CD14-positive monocyte (primary cell): ENCODE data around the gene MSL1. TPM values are rescaled to one million over a fixed set of nuclear protein-coding genes. Genes with fewer than 3 reads are reported as not detected.

ENCODE experiments used
- DNase-seq, 3 donors: peaks; one replicate each; pipeline ENCODE4 v3.0.0-alpha.2; 2011 to 2022
- H2AFZ ChIP-seq: 2 replicates; pipeline ENCODE4 v1.6.0; 2012; ENCODE audit warnings: mild to moderate bottlenecking, low read depth, low read length, inconsistent platforms; ENCODE audit not compliant: insufficient read depth, poor library complexity, severe bottlenecking
- H3K27ac ChIP-seq, 2 donors: 1 replicate in 1 of 2; 2 replicates in 1 of 2; pipeline ENCODE4 v1.5.1; 2012 to 2013; ENCODE audit warnings: low read length in 2 of 2, control low read depth in 1 of 2, inconsistent platforms in 1 of 2, low read depth in 1 of 2, mild to moderate bottlenecking in 1 of 2
- H3K27me3 ChIP-seq, 2 donors: one replicate each; pipeline versions ENCODE4 v1.6.0 to v1.6.1; 2011 to 2013; ENCODE audit warnings: low read length in 2 of 2; ENCODE audit not compliant: control insufficient read depth in 2 of 2, insufficient read depth in 2 of 2
- H3K36me3 ChIP-seq, 2 donors: replicated peaks in 1 of 2; 1 replicate in 1 of 2; 2 replicates in 1 of 2; pipeline versions ENCODE4 v1.5.1 to v1.6.1; 2012 to 2013; ENCODE audit warnings: low read length in 2 of 2, control low read depth in 1 of 2, inconsistent platforms in 1 of 2, mild to moderate bottlenecking in 1 of 2; ENCODE audit not compliant: insufficient read depth in 2 of 2, control insufficient read depth in 1 of 2
- H3K4me1 ChIP-seq, 2 donors: 1 replicate in 1 of 2; 2 replicates in 1 of 2; pipeline versions ENCODE4 v1.5.1 to v1.6.1; 2012 to 2013; ENCODE audit warnings: low read length in 2 of 2, control low read depth in 1 of 2, inconsistent platforms in 1 of 2, mild to moderate bottlenecking in 1 of 2, moderate library complexity in 1 of 2; ENCODE audit not compliant: insufficient read depth in 2 of 2, control insufficient read depth in 1 of 2
- H3K4me2 ChIP-seq: replicated peaks from 2 replicates; pipeline ENCODE3; 2012; ENCODE audit warnings: low read length, moderate library complexity, mild to moderate bottlenecking; ENCODE audit not compliant: poor library complexity, severe bottlenecking; ENCODE audit errors: extremely low read depth
- H3K4me3 ChIP-seq, 3 experiments: fragments of 200-600 bp in 1 of 3; sonication (generic) in 1 of 3; replicated peaks in 1 of 3; 1 replicate in 2 of 3; 2 replicates in 1 of 3; pipeline ENCODE4 v1.5.1; 2011 to 2013; ENCODE audit warnings: low read length in 3 of 3, mild to moderate bottlenecking in 3 of 3, control low read depth in 2 of 3, low read depth in 2 of 3, inconsistent platforms in 1 of 3, moderate library complexity in 1 of 3
- H3K79me2 ChIP-seq: 2 replicates; pipeline ENCODE4 v1.6.0; 2012; ENCODE audit warnings: mild to moderate bottlenecking, control low read depth, inconsistent platforms, low read length, moderate library complexity; ENCODE audit not compliant: insufficient read depth
- H3K9ac ChIP-seq: 2 replicates; pipeline ENCODE4 v1.6.0; 2017; ENCODE audit warnings: low read length, mild to moderate bottlenecking; ENCODE audit not compliant: insufficient read depth, poor library complexity, severe bottlenecking
- H3K9me3 ChIP-seq, 2 donors: replicated peaks in 1 of 2; 1 replicate in 1 of 2; 2 replicates in 1 of 2; pipeline versions ENCODE4 v1.5.1 to v1.6.1; 2012 to 2013; ENCODE audit warnings: low read length in 2 of 2, control low read depth in 1 of 2; ENCODE audit not compliant: control insufficient read depth in 1 of 2, insufficient read depth in 1 of 2
- H4K20me1 ChIP-seq: 2 replicates; pipeline ENCODE4 v1.6.0; 2012; ENCODE audit warnings: mild to moderate bottlenecking, low read length, control low read depth, moderate library complexity; ENCODE audit not compliant: insufficient read depth
- H3K27ac Mint-ChIP-seq, 7 donors: one replicate each; pipeline ENCODE4 v1.8.0; 2020; ENCODE audit warnings: mild to moderate bottlenecking in 7 of 7, mixed read lengths in 7 of 7, moderate library complexity in 6 of 7, inconsistent platforms in 2 of 7
- H3K27me3 Mint-ChIP-seq, 3 donors: one replicate each; pipeline ENCODE4 v1.8.0; 2021 to 2022; ENCODE audit warnings: low read depth in 3 of 3, mild to moderate bottlenecking in 3 of 3, mixed read lengths in 3 of 3, moderate library complexity in 3 of 3, inconsistent platforms in 1 of 3
- H3K36me3 Mint-ChIP-seq, 2 donors: one replicate each; pipeline ENCODE4 v1.8.0; 2020; ENCODE audit warnings: mixed read lengths in 2 of 2, inconsistent platforms in 1 of 2, mild to moderate bottlenecking in 1 of 2
- H3K4me1 Mint-ChIP-seq: one replicate; pipeline ENCODE4 v1.8.0; 2020; ENCODE audit warnings: mild to moderate bottlenecking, mixed read lengths
- H3K4me3 Mint-ChIP-seq, 2 donors: one replicate each; pipeline ENCODE4 v1.8.0; 2020; ENCODE audit warnings: mild to moderate bottlenecking in 2 of 2, mixed read lengths in 2 of 2, moderate library complexity in 1 of 2
- H3K9me3 Mint-ChIP-seq, 7 donors: one replicate each; pipeline ENCODE4 v1.8.0; 2020 to 2022; ENCODE audit warnings: mixed read lengths in 7 of 7, mild to moderate bottlenecking in 6 of 7, moderate library complexity in 6 of 7, inconsistent platforms in 2 of 7
- CTCF ChIP-seq: fragments of 200-600 bp; IDR thresholded peaks from one replicate; pipeline ENCODE4 v1.8.0; 2022; ENCODE audit warnings: antibody characterized with exemption, mild to moderate bottlenecking
- WGBS: methylation state at CpG from one replicate; pipeline ENCODE4 v1.1.5; 2013; ENCODE audit warnings: missing lambda C conversion rate; ENCODE audit not compliant: insufficient coverage; 5-methylcytosine and 5-hydroxymethylcytosine counted together
- intact Hi-C, 2 donors: fragments of 100-400 bp; cut with micrococcal nuclease; formaldehyde crosslinking; loops; one replicate each; pipeline versions ENCODE4 v1.15.0 to v1.15.1; 2023
- polyA plus RNA-seq, 3 donors: library from polyadenylated mRNA; depleted of rRNA in 1 of 3; unstranded in 2 of 3; stranded (reverse) in 1 of 3; fragments of 300-500 nt in 2 of 3; fragments of >200 nt in 1 of 3; fragmentation: Illumina TruSeq in 2 of 3; gene quantifications; 1 replicate in 2 of 3; 2 replicates in 1 of 3; pipeline ENCODE4 v1.2.3, GENCODE V29; 2012 to 2021

The MSL1 gene
- polyA plus RNA-seq, 3 donors = 10.0 to 89.2 (median 11.4) TPM

DNA sequence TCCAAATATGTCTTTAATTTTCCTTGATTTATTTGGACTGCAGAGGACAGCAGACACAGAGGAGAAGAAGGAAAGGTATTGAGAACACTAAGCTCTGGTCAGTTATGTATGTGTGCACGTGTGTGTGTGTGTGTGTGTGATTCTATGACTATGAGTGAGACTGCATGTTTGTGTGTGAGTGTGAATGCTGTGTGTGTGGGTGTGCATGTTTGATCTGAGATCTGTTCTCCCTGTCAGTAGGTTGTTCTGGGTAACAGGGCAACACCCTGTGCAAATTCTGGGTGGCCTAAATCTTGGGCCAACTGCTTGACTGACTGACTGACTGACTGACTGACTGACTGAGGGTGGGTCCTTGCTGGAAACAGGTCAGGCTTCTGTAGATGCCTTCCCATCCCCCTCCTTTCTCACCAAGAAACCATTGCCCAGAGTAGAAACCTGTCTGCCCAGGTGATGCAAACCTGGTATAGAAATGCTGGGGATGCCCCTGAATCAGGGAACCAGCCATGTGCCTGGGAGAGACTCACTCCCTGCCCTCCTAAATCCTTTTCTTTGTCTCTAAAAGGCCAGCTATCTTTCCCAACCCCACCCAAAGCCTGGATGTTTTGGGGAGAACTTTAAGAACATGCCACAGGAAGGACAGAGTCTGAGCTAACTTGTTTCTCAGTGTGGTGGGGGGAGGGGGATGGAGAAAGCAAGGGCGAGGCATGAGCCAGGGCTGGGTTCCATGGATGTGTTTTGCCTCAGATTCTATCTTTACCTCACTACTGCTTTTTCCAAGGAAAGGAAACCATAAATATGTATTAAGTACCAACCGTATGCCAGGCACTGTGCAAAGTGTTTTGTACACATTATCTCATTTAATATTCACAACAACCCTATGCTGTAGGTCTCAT is 16.9 kb upstream of the MSL1 start:
- Mint-ChIP-seq H3K9me3 (peaks cover 0 to 5% (median 0%) of the 10 kb centered on the region in 7 donors), H3K4me3 (no peak overlapping the region), H3K27ac (peak overlapping the region in 2 of 7 donors; percentile 7 to 18), H3K27me3 (peaks cover 0 to 12% (median 0%) of the 10 kb centered on the region in 3 donors), H3K36me3 (peaks cover 0 to 2% of the 10 kb centered on the region in 2 donors), H3K4me1 (peaks cover 81% of the 10 kb centered on the region)
- peaks cover 2% of the 10 kb centered on the region for H4K20me1 ChIP-seq
- H3K27me3 ChIP-seq = no peaks in the 10 kb centered on the region
- intact Hi-C loops = no loop called here
- WGBS = 88% methylated on average over 1 of the region's 3 CpGs
- no peak overlapping the region for H2AFZ ChIP-seq
- no peak for TF ChIP-seq CTCF
- H3K4me1 ChIP-seq = peaks cover 61 to 64% of the 10 kb centered on the region in 2 donors
- no peaks in the 10 kb centered on the region for H3K9me3 ChIP-seq
- no peak overlapping the region for H3K4me3 ChIP-seq
- H3K79me2 ChIP-seq = no peaks in the 10 kb centered on the region
- H3K9ac ChIP-seq = no peak overlapping the region
- no peak overlapping the region for H3K4me2 ChIP-seq
- H3K27ac ChIP-seq = no peak overlapping the region
- no peaks in the 10 kb centered on the region for H3K36me3 ChIP-seq
- DNase-seq = no peak

- Histone ChIP-seq H3K9ac (no peak overlapping the region), H3K4me1 (peaks cover 52 to 58% of the 10 kb centered on the region in 2 donors), H3K36me3 (no peaks in the 10 kb centered on the region), H3K79me2 (no peaks in the 10 kb centered on the region), H3K27me3 (no peaks in the 10 kb centered on the region), H3K4me2 (peak overlapping the region; percentile 67), H4K20me1 (no peaks in the 10 kb centered on the region), H2AFZ (no peak overlapping the region), H3K4me3 (peak overlapping the region in 1 of 3 experiments; percentile 61), H3K27ac (no peak overlapping the region), H3K9me3 (no peaks in the 10 kb centered on the region)
- intact Hi-C loops = no loop called here
- no peak for TF ChIP-seq CTCF
- peaks cover 0 to 9% (median 0%) of the 10 kb centered on the region in 3 donors for H3K27me3 Mint-ChIP-seq
- 25% methylated on average over 2 of the region's 5 CpGs for WGBS
- peaks cover 0 to 2% of the 10 kb centered on the region in 2 donors for H3K36me3 Mint-ChIP-seq
- peaks cover 79% of the 10 kb centered on the region for H3K4me1 Mint-ChIP-seq
- peak overlapping the region in 1 of 2 donors; percentile 84 for H3K4me3 Mint-ChIP-seq
- H3K27ac Mint-ChIP-seq = peak overlapping the region in 5 of 7 donors; percentile 15 to 67 (median 53)
- no peak for DNase-seq
- H3K9me3 Mint-ChIP-seq = peaks cover 0 to 3% (median 0%) of the 10 kb centered on the region in 7 donors
Measured at GRCh38 chr17:40105861-40106759, 15.7 kb upstream of the MSL1 start.
